NCI-H187 treated with DMSO at 0.1 percent for 48 hours (cell line): ENCODE results near the gene SBK3.
"Not testable (repeated sequence)": the region's sequence is repeated elsewhere in the genome, so short reads cannot be mapped to it uniquely, and the experiment has no call there.

Source experiments
- DNase-seq: peaks from one replicate; lab custom pipeline; 2025; lab: John Stamatoyannopoulos, UW

SBK3 gene

GRCh38 chr19:55576746-55577145, 31.4 kb upstream of the SBK3 start:
- no peak for DNase-seq

- DNase-seq, result not testable (repeated sequence)
Observed at GRCh38 chr19:55573929-55574328, 28.6 kb upstream of the SBK3 start.

- DNase-seq, result not testable (repeated sequence)
Observed at GRCh38 chr19:55569477-55569876, 24.1 kb upstream of the SBK3 start.

GRCh38 chr19:55567708-55568328, 22.5 kb upstream of the SBK3 start:
- no peak for DNase-seq

GRCh38 chr19:55566823-55567222, 21.5 kb upstream of the SBK3 start:
- DNase-seq, result no peak

GRCh38 chr19:55563261-55563690, 17.9 kb upstream of the SBK3 start:
- DNase-seq, result no peak

- no peak for DNase-seq
Observed at GRCh38 chr19:55559684-55560083, 14.3 kb upstream of the SBK3 start.

GRCh38 chr19:55554741-55555152, 9.4 kb upstream of the SBK3 start:
- no peak for DNase-seq

GRCh38 chr19:55554302-55554701, 9.0 kb upstream of the SBK3 start:
- DNase-seq, result no peak

GRCh38 chr19:55553217-55554182, 8.2 kb upstream of the SBK3 start:
- no peak for DNase-seq

GRCh38 chr19:55552620-55553019, 7.3 kb upstream of the SBK3 start:
- DNase-seq, result no peak

GRCh38 chr19:55552206-55552605, 6.9 kb upstream of the SBK3 start:
- DNase-seq, result no peak

GRCh38 chr19:55550321-55550650, 4.9 kb upstream of the SBK3 start:
- no peak for DNase-seq

- DNase-seq, result no peak
Observed at GRCh38 chr19:55549500-55550320, 4.4 kb upstream of the SBK3 start.

GRCh38 chr19:55546822-55547614, 1.7 kb upstream of the SBK3 start:
- no peak for DNase-seq

- DNase-seq, result no peak
Observed at GRCh38 chr19:55546011-55546410, 668 bp upstream of the SBK3 start.

- no peak for DNase-seq
Observed at GRCh38 chr19:55544776-55545439, 435 bp downstream of the SBK3 start.

- no peak for DNase-seq
Observed at GRCh38 chr19:55544014-55544413, 1.3 kb downstream of the SBK3 start.

GRCh38 chr19:55543567-55543966, 1.8 kb downstream of the SBK3 start:
- no peak for DNase-seq

- no peak for DNase-seq
Observed at GRCh38 chr19:55542292-55542855, 3.0 kb downstream of the SBK3 start.

- DNase-seq, result no peak
Observed at GRCh38 chr19:55541091-55541490, 4.3 kb downstream of the SBK3 start.
